ENCODE measurements around the gene CCT6A.
"Not testable (repeated sequence)": the region's sequence is repeated elsewhere in the genome, so short reads cannot be mapped to it uniquely, and the experiment has no call there.

The CCT6A gene

DNA sequence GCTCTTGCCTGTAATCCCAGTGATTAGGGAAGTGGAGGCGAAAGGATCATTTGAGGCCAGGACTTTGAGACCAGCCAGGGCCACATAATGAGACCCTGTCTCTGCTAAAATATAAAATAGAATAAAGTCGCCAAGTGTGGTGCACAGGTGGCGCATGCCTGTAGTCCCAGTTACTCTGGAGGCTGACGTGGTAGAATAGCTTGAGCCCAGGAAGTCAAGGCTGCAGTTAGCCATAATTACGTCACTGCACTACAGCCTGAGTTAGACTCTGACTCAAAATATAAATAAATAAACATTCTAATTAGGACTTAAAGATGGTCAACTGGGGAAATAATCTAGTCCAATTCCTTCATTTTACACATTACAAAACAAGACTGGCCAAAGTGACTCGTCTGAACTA is 53.9 kb downstream of the CCT6A start:
- H3K36me3 Mint-ChIP-seq: peaks cover 15% of the 10 kb centered on the region

DNA sequence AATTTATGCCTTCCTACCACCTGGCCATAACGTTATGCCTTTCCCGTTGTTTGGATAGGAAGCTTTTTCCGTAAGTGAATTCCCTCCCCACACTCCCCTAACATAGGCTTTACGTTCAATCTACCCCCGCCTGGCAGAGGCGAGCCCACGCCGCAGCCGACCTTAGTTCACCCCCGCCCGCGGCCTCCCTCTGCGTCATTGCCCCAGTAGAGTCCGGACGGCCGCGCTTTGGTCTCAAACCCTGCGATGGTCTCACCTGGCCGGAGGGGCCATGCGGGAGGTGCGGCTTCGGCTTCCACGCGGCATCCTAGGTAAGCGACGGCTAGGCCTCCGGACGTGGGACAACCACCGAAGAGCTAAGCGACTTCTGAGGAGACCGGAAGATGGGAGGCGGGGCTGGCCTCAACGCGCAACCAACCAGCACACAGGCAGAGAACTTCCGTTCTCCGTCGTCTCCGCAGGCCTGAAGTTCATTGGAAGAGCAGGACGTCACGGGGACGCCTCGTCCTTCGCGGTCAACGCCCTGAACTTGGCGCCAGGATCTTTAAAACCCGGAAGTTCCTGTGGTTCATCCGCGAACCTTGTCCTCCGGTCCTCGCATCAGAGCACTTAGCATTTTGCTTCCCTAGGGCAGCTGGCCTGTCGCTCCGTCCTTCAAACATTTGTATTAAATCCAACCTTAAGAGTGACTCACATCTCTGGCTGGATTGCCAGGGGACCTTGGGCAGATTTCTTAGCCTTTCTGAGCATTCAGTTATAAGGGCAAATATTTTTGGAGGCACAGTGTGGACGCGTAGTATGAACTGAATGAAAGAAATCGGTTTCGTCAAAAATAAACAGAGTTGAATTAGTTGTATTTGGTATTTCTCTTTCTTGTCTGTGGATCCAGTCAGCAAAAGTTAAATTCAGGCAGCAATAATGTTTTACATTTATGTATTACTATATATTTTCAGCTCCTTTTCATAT is 54.8 kb downstream of the CCT6A start, which contains the start of gene CHCHD2:
CHCHD2 (minus strand) TSS at position 369 of the 966 bp plus-strand sequence; CDS start at position 306, 63 bp downstream.
- Mint-ChIP-seq H3K27ac (peak within 1 kb of the TSS; percentile 98), H3K4me1 (ENCODE audit: low read depth) (peaks cover 45% of the 10 kb centered on the region), H3K27me3 (peaks cover 2% of the 10 kb centered on the region), H3K36me3 (peaks cover 13% of the 10 kb centered on the region), H3K4me3 (peak within 1 kb of the TSS; percentile 96), H3K9me3 (ENCODE audit: low read depth) (peaks cover 6% of the 10 kb centered on the region)

More for the DNA sequence above, 53.9 kb downstream of the CCT6A start:
- H3K4me3 Mint-ChIP-seq: peak overlapping the region; percentile 96
- H3K27me3 Mint-ChIP-seq: peaks cover 2% of the 10 kb centered on the region
- H3K4me1 Mint-ChIP-seq (ENCODE audit: low read depth): peaks cover 46% of the 10 kb centered on the region
- peaks cover 6% of the 10 kb centered on the region for H3K9me3 Mint-ChIP-seq (ENCODE audit: low read depth)
- H3K27ac Mint-ChIP-seq: peak overlapping the region; percentile 98

DNA sequence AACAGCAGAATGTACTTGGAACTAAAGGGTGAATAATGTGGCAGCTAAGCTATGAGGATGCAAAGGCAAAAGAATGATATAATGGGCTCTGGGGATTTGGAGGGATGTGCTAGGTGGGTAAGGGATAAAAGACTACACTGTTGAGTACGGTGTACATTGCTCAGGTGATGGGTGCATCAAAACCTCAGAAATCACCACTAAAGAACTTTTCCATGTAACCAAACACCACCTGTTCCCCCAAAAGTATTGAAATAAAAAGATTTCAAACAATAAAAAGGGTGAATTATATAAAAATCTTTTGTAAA is 56.3 kb downstream of the CCT6A start:
- H3K36me3 Mint-ChIP-seq: peaks cover 11% of the 10 kb centered on the region
- peaks cover 6% of the 10 kb centered on the region for H3K9me3 Mint-ChIP-seq (ENCODE audit: low read depth)
- H3K4me3 Mint-ChIP-seq: peak overlapping the region; percentile 96
- peaks cover 41% of the 10 kb centered on the region for H3K4me1 Mint-ChIP-seq (ENCODE audit: low read depth)
- H3K27me3 Mint-ChIP-seq: peaks cover 2% of the 10 kb centered on the region
- H3K27ac Mint-ChIP-seq: peak overlapping the region; percentile 98

DNA sequence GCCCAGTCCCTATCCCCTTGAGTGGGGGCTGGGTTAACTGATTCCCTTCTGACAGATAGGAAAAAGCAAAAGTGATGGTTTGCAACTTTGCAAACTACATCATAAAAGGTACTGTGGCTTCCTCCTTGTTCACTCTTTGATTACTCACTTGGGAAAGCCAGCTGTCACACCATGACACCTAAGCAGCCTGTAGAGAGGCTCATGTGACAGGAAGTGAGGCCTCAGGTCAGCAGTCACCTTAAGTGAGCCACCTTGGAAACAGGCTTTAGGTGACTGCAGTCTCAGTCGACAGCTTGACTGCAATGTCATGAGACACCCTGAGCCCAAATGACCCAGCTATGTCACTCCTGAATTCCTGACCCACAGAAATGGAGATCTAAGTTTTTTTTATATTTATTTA is 59.0 kb downstream of the CCT6A start:
- H3K36me3 Mint-ChIP-seq: peaks cover 9% of the 10 kb centered on the region
- no peak overlapping the region for H3K4me3 Mint-ChIP-seq
- H3K27me3 Mint-ChIP-seq: peaks cover 2% of the 10 kb centered on the region
- no peak overlapping the region for H3K27ac Mint-ChIP-seq
- peaks cover 26% of the 10 kb centered on the region for H3K4me1 Mint-ChIP-seq (ENCODE audit: low read depth)
- H3K9me3 Mint-ChIP-seq (ENCODE audit: low read depth): peaks cover 6% of the 10 kb centered on the region

DNA sequence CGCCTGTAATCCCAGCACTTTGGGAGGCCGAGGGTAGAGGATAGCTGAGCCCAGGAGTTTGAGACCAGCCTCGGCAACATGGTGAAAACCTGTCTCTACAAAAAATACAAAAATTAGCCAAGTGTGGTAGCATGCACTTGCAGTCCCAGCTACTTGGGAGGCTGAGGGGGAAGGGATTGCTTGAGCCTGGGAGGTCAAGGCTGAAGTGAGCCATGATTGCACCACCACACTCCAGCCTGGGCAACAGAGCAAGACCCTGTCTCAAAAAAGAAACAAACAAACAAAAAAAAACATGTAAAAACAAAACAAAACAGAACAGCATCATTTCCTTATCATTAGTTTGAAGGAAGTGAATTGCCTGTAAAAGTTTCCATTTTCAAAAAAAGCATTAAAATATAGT is 60.7 kb downstream of the CCT6A start:
- H3K27me3 Mint-ChIP-seq; H3K36me3 Mint-ChIP-seq; H3K9me3 Mint-ChIP-seq (ENCODE audit: low read depth); H3K27ac Mint-ChIP-seq; H3K4me3 Mint-ChIP-seq: not testable (repeated sequence)
- H3K4me1 Mint-ChIP-seq (ENCODE audit: low read depth): peaks cover 12% of the 10 kb centered on the region
